ENCODE data around the gene DR1. TPM values are rescaled to one million over a fixed set of nuclear protein-coding genes. Genes with fewer than 3 reads are reported as not detected.

The DR1 gene
- polyA plus RNA-seq, 1 experiment: 44.9 TPM

- DNase-seq (ENCODE audit: low read depth, low spot score): no peak
- ChIA-PET POLR2A (no interaction called here), CTCF (interaction anchor here (2.7 kb wide), 1 partner anchor 17 kb away, joined by 16 read pairs; no protein-coding TSS in a partner anchor)
- no peaks in the 10 kb centered on the region for H3K27me3 ChIP-seq (ENCODE audit: control insufficient read depth, insufficient read depth, low read length)
- no peak for TF ChIP-seq CTCF (IDR thresholded peaks at IDR 0.05; ENCODE audit: low read depth, low read length)
- H3K4me3 ChIP-seq (ENCODE audit: low read depth, low read length): no peak overlapping the region
- H3K27ac ChIP-seq (ENCODE audit: low read depth, low read length): no peak overlapping the region
- H3K9me3 ChIP-seq (ENCODE audit: control insufficient read depth, insufficient read depth, low read length): no peaks in the 10 kb centered on the region
Measured at GRCh38 chr1:93321720-93322119, 24.0 kb upstream of the DR1 start.

GRCh38 chr1:93322349-93322748 is 23.4 kb upstream of the DR1 start:
- H3K9me3 ChIP-seq (ENCODE audit: control insufficient read depth, insufficient read depth, low read length): no peaks in the 10 kb centered on the region
- TF ChIP-seq CTCF (IDR thresholded peaks at IDR 0.05; ENCODE audit: low read depth, low read length): no peak
- CTCF ChIA-PET: interaction anchor here (0.7 kb wide), 1 partner anchor 18 kb away, joined by 3 read pairs; no protein-coding TSS in a partner anchor
- no peaks in the 10 kb centered on the region for H3K27me3 ChIP-seq (ENCODE audit: control insufficient read depth, insufficient read depth, low read length)
- no peak for DNase-seq (ENCODE audit: low read depth, low spot score)
- POLR2A ChIA-PET: no interaction called here
- H3K27ac ChIP-seq (ENCODE audit: low read depth, low read length): no peak overlapping the region
- no peak overlapping the region for H3K4me3 ChIP-seq (ENCODE audit: low read depth, low read length)

- Histone ChIP-seq H3K27me3 (ENCODE audit: control insufficient read depth, insufficient read depth, low read length) (no peaks in the 10 kb centered on the region), H3K9me3 (ENCODE audit: control insufficient read depth, insufficient read depth, low read length) (no peaks in the 10 kb centered on the region), H3K27ac (ENCODE audit: low read depth, low read length) (no peak overlapping the region), H3K4me3 (ENCODE audit: low read depth, low read length) (no peak overlapping the region)
- no peak for DNase-seq (ENCODE audit: low read depth, low spot score)
- POLR2A ChIA-PET: interaction anchor here (0.5 to 1.1 kb wide), 2 partner anchors 22 to 68 kb away, joined by 3 to 6 read pairs; no protein-coding TSS in a partner anchor
- TF ChIP-seq CTCF (IDR thresholded peaks at IDR 0.05; ENCODE audit: low read depth, low read length): no peak
- CTCF ChIA-PET: interaction anchor here (1.1 kb wide), 2 partner anchors 18 to 35 kb away, joined by 3 read pairs; no protein-coding TSS in a partner anchor
Measured at GRCh38 chr1:93323185-93323820, 22.4 kb upstream of the DR1 start.

- TF ChIP-seq CTCF (IDR thresholded peaks at IDR 0.05; ENCODE audit: low read depth, low read length): no peak
- no peak for DNase-seq (ENCODE audit: low read depth, low spot score)
- Histone ChIP-seq H3K27ac (ENCODE audit: low read depth, low read length) (peak overlapping the region; percentile 22), H3K9me3 (ENCODE audit: control insufficient read depth, insufficient read depth, low read length) (no peaks in the 10 kb centered on the region), H3K4me3 (ENCODE audit: low read depth, low read length) (no peak overlapping the region), H3K27me3 (ENCODE audit: control insufficient read depth, insufficient read depth, low read length) (no peaks in the 10 kb centered on the region)
- ChIA-PET CTCF (interaction anchor here (0.5 to 2.2 kb wide), 4 partner anchors 10 to 20 kb away, joined by 3 to 20 read pairs (median 4); no protein-coding TSS in a partner anchor), POLR2A (interaction anchor here (0.6 to 1.2 kb wide), 4 partner anchors 20 to 48 kb away, joined by 3 to 9 read pairs (median 5); partner anchors contain the start of gene DR1)
Measured at GRCh38 chr1:93324486-93325464, 20.9 kb upstream of the DR1 start.
